CD4-positive, alpha-beta T cell treated with Interleukin-17A for 4 hours (primary cell): ENCODE measurements around the gene PIK3C3.
"Not testable (repeated sequence)": the region's sequence is repeated elsewhere in the genome, so short reads cannot be mapped to it uniquely, and the experiment has no call there.

Experiments used
- DNase-seq: peaks from one replicate; pipeline ENCODE4 v3.0.0-alpha.2; 2020; ENCODE audit warnings: mixed read lengths

The PIK3C3 gene

GRCh38 chr18:42025974-42026625 lies 71.1 kb downstream of the PIK3C3 start:
- no peak for DNase-seq

DNA sequence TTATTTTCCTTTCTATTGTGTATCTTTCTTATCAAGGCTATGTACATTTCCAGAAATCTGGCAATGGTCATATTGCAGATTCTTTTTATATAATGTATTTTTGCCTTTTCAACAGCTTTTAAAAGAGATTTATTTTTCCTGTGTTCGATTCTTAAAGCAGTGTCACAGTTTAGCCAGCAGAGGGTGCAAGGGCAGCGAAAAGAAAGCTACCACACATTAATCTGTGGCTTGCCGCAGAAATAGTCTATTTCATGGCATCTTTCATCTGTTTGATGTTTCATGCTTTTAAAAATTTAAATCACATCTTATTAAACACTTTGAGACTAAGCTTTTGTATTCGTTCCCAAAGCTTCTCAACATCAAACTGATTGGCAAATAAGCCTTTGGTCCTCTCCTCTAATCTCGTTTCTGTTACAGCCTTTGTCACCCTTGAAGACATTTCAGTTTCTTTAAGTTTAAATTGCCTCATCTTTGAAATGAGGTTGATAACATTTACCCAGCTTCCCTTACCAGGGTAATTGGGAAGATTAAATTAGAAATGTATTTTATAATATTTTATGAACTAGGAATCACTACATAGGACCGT lies 73.3 kb downstream of the PIK3C3 start:
- DNase-seq = peak; percentile 44

DNA sequence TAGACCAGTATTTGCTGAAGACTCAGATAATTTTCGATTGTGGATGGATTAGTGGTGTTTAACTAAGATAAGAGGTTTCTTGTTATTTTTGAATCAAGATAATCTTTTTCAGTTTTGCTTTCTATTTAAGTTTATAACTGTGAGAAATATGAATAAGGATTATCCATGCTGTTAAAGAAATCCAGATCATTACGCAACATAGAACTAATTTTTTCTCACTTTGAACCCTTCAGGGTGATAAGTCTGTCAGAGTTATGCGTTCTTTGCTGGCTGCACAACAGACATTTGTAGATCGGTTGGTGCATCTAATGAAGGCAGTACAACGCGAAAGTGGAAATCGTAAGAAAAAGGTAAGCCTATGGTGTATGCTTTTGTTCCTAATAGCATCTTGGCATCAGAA lies 74.1 kb downstream of the PIK3C3 start:
- no peak for DNase-seq

GRCh38 chr18:42030586-42031182 lies 75.7 kb downstream of the PIK3C3 start:
- no peak for DNase-seq

DNA sequence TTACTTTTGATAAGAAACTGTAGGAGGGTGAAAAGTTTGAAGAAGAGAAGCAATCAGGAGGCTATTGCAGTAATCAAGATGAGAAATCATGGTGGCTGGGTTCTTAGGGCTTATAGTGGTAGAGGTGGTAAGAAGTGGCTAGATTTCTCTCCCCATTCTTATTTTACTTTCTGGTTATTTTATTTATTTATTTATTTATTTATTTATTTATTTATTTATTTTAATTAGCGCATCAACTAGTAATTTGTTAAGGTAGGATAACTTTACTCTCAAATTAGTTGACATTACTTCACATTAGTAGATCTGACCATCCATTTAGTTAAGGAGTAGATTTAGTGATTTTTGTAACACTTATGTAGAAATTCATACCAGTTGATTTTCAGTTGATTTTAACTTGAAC lies 77.4 kb downstream of the PIK3C3 start:
- DNase-seq = no peak

DNA sequence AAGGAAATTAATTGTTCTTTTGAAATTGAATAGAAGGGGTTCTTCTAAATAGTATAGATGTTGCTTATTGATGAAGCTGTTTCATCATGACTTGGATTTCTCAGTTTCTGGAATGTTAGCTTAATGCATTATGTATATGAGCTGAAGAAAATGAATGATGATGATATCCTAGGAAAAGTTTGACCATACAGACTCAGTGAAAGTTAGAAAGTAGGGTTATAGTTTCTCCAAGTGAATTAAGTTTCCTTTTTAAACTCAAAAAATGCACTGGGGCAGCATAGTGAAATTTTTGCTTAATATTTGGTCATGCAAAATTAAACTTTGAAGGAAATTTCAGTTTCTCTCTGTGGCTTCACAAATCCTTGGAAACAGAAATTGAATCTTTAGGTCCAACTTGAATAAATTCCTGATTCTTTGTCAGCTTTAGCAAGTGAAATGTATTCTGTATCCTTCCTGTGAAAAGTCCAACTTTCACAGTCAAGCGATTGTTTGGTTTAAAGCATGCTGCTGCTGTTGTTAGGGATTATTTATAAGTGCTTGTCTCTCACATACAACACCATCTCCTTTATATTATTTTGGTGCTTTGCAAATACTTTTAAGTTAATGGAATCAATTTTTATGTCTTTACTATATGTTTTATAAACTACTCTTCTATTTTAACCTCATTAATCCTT lies 78.2 kb downstream of the PIK3C3 start:
- no peak for DNase-seq

DNA sequence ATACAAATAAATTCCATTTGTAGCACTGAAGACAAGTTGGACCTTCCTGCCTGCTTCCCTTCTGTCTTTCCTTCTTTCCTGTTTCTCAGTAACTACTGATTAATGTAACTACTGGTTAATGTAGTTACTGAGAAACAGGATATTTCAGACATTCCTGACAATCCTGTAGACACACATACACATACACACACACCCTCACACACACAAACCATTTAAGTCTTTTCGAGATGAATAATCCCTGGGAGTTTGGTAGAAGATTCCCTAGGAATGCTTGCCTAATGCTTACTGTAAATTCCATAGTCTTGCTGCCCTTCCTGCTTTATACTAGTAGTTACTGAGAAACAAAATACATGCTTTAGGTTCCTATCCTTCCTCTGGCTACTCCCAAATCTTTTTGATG lies 83.9 kb downstream of the PIK3C3 start:
- DNase-seq = no peak

- DNase-seq = no peak
Observed at GRCh38 chr18:42039396-42039795, 84.4 kb downstream of the PIK3C3 start.

- DNase-seq = no peak
Observed at GRCh38 chr18:42041793-42042192, 86.8 kb downstream of the PIK3C3 start.

DNA sequence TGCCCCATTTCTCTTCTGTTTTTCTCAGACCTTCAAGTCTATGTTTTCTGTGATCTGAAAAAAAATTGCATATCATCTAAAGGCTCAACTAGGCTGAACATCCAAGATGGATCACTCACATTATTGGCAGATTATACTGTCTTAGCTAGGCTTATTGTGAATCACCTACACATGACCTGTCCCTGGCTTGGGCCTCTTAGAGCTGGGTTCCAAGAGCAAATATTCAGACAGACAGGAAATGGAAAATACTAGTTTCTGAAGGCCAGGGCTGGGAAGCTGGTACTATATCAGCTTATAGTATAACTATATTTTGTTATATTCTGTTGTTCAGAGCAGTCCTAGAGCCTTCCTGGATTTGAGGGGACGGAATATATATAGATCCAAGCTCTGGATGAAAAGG lies 90.3 kb downstream of the PIK3C3 start:
- no peak for DNase-seq

GRCh38 chr18:42047721-42048120 lies 92.7 kb downstream of the PIK3C3 start:
- DNase-seq = no peak

GRCh38 chr18:42048158-42048557 lies 93.1 kb downstream of the PIK3C3 start:
- no peak for DNase-seq

DNA sequence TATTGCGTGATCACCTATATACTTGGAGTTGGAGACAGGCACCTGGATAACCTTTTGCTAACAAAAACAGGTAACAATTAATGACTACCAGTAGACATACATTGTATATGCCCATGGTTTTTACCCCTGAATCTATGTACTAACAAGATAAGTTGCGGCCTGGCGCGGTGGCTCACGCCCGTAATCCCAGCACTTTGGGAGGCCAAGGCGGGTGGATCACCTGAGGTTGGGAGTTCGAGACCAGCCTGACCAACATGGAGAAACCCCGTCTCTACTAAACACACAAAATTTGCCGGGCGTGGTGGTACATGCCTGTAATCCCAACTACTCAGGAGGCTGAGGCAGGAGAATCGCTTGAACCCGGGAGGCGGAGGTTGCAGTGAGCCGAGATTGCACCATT lies 94.5 kb downstream of the PIK3C3 start:
- DNase-seq = not testable (repeated sequence)

GRCh38 chr18:42051411-42051810 lies 96.4 kb downstream of the PIK3C3 start:
- no peak for DNase-seq

DNA sequence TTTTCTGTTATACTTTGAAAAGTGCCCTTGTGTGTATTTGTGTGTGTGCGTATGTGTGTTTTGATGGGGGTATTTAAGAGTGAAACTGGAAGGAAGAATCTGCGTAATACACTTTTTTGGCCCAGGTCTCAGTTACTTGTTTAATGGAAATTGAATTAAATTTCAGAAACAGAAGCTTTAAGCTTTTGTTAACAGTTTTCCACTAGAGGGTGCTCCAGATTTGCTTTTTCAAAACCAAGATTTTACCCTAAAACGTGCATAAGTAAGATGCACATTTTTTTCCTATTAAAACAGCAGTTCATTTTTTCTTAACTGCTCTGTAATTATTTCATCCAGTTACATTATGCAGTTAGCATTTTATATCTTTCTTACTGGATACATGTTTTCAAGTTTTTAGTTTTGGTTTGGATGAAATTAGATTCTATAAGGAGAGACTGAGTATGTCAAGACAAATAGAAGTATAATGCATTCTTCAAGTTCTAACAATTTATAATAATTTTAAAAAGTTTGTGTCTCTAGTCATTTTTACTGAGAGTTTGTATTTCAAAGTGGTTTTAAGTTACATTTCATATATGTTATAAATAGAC lies 97.2 kb downstream of the PIK3C3 start:
- no peak for DNase-seq

DNA sequence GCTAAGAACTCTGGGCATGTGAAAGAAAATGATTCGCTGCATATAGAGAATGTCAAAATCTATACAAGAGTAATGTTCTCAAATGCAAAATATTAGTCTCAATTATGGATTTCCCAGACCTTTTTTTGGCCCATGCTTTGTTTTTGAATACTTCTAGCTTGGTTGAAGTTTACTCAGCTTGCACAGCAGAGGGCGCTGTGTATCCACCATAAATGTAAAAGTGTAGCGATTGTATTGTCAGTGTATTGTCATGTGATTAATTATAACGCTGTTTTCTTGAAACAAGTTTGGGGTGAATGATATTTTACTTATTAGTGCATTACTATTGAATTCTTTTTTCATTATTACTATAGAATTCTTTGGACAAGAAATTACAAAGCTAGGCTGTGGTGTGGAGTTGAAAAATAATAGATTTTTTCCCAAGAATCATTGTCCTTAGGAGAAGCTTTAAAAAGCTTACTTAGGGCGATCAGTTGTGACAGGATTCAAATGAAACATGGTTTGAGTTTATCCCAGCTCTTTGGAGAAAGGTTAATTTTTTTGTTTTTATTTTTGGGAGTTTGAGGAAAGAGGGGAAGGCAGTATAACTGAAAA lies 98.3 kb downstream of the PIK3C3 start:
- peak; percentile 70 for DNase-seq

DNA sequence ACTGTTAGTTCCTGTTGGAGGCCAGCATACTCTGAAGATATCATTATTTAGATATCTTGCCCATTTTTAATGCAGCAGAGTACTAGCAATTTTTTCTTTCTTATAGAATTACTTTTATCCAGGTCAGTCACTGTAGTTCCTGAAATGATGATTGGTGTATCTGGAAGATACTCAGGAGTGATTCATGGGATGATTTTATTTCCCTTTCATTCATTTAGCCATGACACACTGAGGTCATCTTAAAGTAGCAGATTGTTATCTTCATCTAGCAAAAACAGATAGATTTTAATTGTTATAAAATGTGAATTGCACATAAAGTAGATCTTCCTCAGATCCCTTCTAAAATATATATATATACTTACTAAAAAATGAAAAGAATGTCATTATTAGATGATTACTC lies 109.1 kb downstream of the PIK3C3 start:
- DNase-seq = no peak

DNA sequence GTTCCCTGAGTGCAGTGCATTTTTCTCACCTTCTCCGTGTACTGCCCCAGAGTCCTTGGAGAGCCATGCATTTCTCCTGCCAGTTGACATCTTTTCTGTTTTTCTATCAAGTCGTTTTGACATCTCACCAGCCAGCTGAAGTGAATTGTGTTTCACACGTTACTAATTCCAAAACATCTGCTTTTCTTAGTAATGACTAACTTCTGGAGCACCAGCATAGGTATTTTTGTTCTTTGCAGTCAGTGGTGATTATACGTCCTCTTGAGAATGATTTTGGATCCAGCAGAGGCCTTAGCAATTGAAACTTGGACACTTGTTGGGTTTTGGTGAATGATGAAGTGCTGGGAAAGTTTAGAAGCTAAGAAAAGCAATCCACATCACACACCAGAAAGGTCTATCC lies 112.5 kb downstream of the PIK3C3 start:
- DNase-seq = no peak

DNA sequence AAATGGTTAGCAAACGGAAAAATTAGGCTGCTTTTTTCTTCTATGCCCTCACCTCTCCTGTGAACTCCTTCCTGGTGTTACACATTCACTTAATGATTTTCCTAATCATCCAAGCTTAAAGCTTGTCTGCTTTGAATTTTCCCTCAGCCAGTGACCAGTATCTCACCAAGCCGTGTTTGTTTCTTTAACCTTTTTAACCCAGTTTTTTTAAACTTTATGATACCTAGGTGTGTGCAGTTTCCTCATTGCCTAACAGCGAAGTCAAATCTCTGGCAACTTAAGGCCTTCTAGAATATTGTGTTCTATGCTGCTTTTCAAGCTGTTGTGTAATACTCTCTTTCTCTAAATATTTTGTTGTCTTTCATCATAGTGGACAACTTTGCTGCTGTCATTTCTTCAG lies 113.0 kb downstream of the PIK3C3 start:
- DNase-seq = no peak

GRCh38 chr18:42069036-42069435 lies 114.0 kb downstream of the PIK3C3 start:
- DNase-seq = no peak

- no peak for DNase-seq
Observed at GRCh38 chr18:42072407-42072806, 117.4 kb downstream of the PIK3C3 start.

- no peak for DNase-seq
Observed at GRCh38 chr18:42074704-42075103, 119.7 kb downstream of the PIK3C3 start.

GRCh38 chr18:42078711-42079110 lies 123.7 kb downstream of the PIK3C3 start:
- DNase-seq = no peak
